ENCODE measurements around the gene C10orf88. TPM values are rescaled to one million over a fixed set of nuclear protein-coding genes. Genes with fewer than 3 reads are reported as not detected.

Gene C10orf88
- total and polyA plus RNA-seq, 2 of the 13 experiments (the other 11 are each of a cell fraction or from before 2014, with no cell fraction given), result 4.6 to 11.8 TPM

- POLR2A ChIA-PET, result interaction anchor here (2.2 kb wide), 1 partner anchor 8 kb away, joined by 9 read pairs; no protein-coding TSS in a partner anchor
- intact Hi-C loops (cut with micrococcal nuclease; ENCODE audit: unreplicated experiment) (no loop called here), in situ Hi-C loops (cut with HindIII; ENCODE audit: extremely low pct_ligation_motif_present, low pct_unique_long_range_greater_than_20kb) (no loop called here)
- H3K27me3 ChIP-seq (ENCODE audit: control insufficient read depth in 1 of 2, insufficient read depth in 2 of 2, low read length in 2 of 2), result no peaks in the 10 kb centered on the region
- TF ChIP-seq BCLAF1 (IDR thresholded peaks at IDR 0.05) (no peak), ZNF670 (CRISPR knock-in tag; IDR thresholded peaks at IDR 0.05; ENCODE audit: borderline replicate concordance) (no peak), ZNF10 (CRISPR knock-in tag; IDR thresholded peaks at IDR 0.05; ENCODE audit: borderline replicate concordance, low read depth) (no peak), XBP1 (CRISPR knock-in tag; IDR thresholded peaks at IDR 0.05) (no peak)
- peaks cover 12 to 40% of the 10 kb centered on the region in 2 experiments for H3K36me3 ChIP-seq (replicated peaks in 1 of 2; ENCODE audit: control insufficient read depth in 1 of 2, insufficient read depth in 2 of 2, low read length in 2 of 2)
- no peak overlapping the region for H3K27ac ChIP-seq (ENCODE audit: extremely low read length, insufficient read depth, low read length)
- DNase-seq (ENCODE audit: low spot score) (no peak), ATAC-seq (no peak), FAIRE-seq (no peak)
- H2AFZ ChIP-seq (ENCODE audit: low read length), result no peak overlapping the region
- peaks cover 53% of the 10 kb centered on the region for H3K79me2 ChIP-seq (ENCODE audit: insufficient read depth, low read length)
- BruUV-seq (replicated peaks), result no TSS peak
- no peaks in the 10 kb centered on the region for H3K9me3 ChIP-seq (ENCODE audit: low read length)
- peaks cover 21% of the 10 kb centered on the region for H4K20me1 ChIP-seq (ENCODE audit: insufficient read depth, low read length)
- H3K4me3 ChIP-seq (replicated peaks in 1 of 3; ENCODE audit: insufficient read depth in 1 of 3, low read depth in 2 of 3, low read length in 3 of 3), result no peak overlapping the region
- peaks cover 21% of the 10 kb centered on the region for H3K4me1 ChIP-seq (ENCODE audit: insufficient read depth, low read length)
- 92% methylated on average over 3 of the region's 3 CpGs for WGBS (ENCODE audit: low lambda C conversion rate)
- H3K9ac ChIP-seq (ENCODE audit: insufficient read depth, low read depth, low read length), result no peak overlapping the region
- CTCF ChIA-PET (ENCODE audit: low intra/inter-chr PET ratio, low total read pairs), result no interaction called here
- H3K4me2 ChIP-seq (ENCODE audit: low read depth, low read length), result no peak overlapping the region
Measured at GRCh38 chr10:122999347-122999746, 45.3 kb upstream of the C10orf88 start.

- POLR2A ChIA-PET, result interaction anchor here (2.2 kb wide), 1 partner anchor 9 kb away, joined by 9 read pairs; no protein-coding TSS in a partner anchor
- TF ChIP-seq ZNF598 (CRISPR knock-in tag; IDR thresholded peaks at IDR 0.05; ENCODE audit: borderline replicate concordance) (no peak), ZMAT5 (CRISPR knock-in tag; IDR thresholded peaks at IDR 0.05; ENCODE audit: borderline replicate concordance, low read depth) (no peak), DDIT3 (CRISPR knock-in tag; IDR thresholded peaks at IDR 0.05) (no peak), RCOR2 (CRISPR knock-in tag; IDR thresholded peaks at IDR 0.05) (no peak), ZNF414 (CRISPR knock-in tag; IDR thresholded peaks at IDR 0.05) (no peak), JDP2 (CRISPR knock-in tag; IDR thresholded peaks at IDR 0.05; ENCODE audit: borderline replicate concordance) (no peak), ZNF672 (CRISPR knock-in tag; IDR thresholded peaks at IDR 0.05) (no peak), GPN1 (CRISPR knock-in tag; IDR thresholded peaks at IDR 0.05; ENCODE audit: borderline replicate concordance) (no peak), ZNF607 (CRISPR knock-in tag; IDR thresholded peaks at IDR 0.05; ENCODE audit: borderline replicate concordance) (no peak)
Measured at GRCh38 chr10:122998934-122999333, 44.9 kb upstream of the C10orf88 start.

More at GRCh38 chr10:122998934-122999333, 44.9 kb upstream of the C10orf88 start:
- DNase-seq (ENCODE audit: low spot score) (no peak), FAIRE-seq (no peak), ATAC-seq (no peak)
- Histone ChIP-seq H2AFZ (ENCODE audit: low read length) (no peak overlapping the region), H3K36me3 (replicated peaks in 1 of 2; ENCODE audit: control insufficient read depth in 1 of 2, insufficient read depth in 2 of 2, low read length in 2 of 2) (peaks cover 16 to 45% of the 10 kb centered on the region in 2 experiments), H3K27me3 (ENCODE audit: control insufficient read depth in 1 of 2, insufficient read depth in 2 of 2, low read length in 2 of 2) (no peaks in the 10 kb centered on the region), H3K4me1 (ENCODE audit: insufficient read depth, low read length) (peaks cover 17% of the 10 kb centered on the region), H3K4me3 (replicated peaks in 1 of 3; ENCODE audit: insufficient read depth in 1 of 3, low read depth in 2 of 3, low read length in 3 of 3) (no peak overlapping the region), H3K79me2 (ENCODE audit: insufficient read depth, low read length) (peaks cover 49% of the 10 kb centered on the region), H3K4me2 (ENCODE audit: low read depth, low read length) (no peak overlapping the region), H4K20me1 (ENCODE audit: insufficient read depth, low read length) (peaks cover 21% of the 10 kb centered on the region), H3K27ac (ENCODE audit: extremely low read length, insufficient read depth, low read length) (no peak overlapping the region), H3K9ac (ENCODE audit: insufficient read depth, low read depth, low read length) (no peak overlapping the region), H3K9me3 (ENCODE audit: low read length) (no peaks in the 10 kb centered on the region)
- BruUV-seq (replicated peaks), result no TSS peak
- CTCF ChIA-PET (ENCODE audit: low intra/inter-chr PET ratio, low total read pairs), result no interaction called here
- in situ Hi-C loops (cut with HindIII; ENCODE audit: extremely low pct_ligation_motif_present, low pct_unique_long_range_greater_than_20kb) (no loop called here), intact Hi-C loops (cut with micrococcal nuclease; ENCODE audit: unreplicated experiment) (no loop called here)
- WGBS (ENCODE audit: low lambda C conversion rate), result 96% methylated on average over 3 of the region's 3 CpGs

All from HepG2 (cell line).